HG03565 (cell line): ENCODE data around the gene SLC2A1.
"Not testable (repeated sequence)": the region's sequence is repeated elsewhere in the genome, so short reads cannot be mapped to it uniquely, and the experiment has no call there.

Experiments
- ATAC-seq: cut with Tn5 transposase; IDR thresholded peaks from one replicate; pipeline ENCODE4 v1.9.1; 2021; ENCODE audit warnings: mild to moderate bottlenecking, moderate library complexity; ENCODE audit not compliant: unreplicated experiment

The SLC2A1 gene

DNA sequence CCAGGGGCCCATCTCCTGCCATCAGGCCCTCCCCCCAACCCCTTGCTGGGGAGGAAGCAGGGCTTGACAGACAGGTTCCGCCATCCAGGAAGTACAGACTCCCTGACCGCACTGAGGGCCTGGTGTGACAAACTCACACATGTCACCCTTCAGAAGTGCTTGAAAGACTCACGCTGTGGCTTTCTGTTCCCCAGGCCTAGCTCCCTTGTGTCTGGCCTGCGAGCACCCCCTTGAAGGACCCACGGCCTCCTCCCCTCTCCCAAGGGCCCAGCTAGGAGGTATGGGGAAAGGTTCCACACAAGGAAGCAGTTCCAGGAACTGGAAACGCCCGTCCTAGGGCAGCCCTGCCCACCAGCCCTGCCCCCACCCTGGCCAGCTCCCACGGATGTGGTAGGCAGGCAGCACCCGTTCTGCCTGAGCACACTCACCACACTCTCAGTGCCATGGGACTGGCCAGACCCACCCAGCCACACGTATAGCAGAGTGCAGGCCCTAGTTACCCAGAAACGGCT is 26.7 kb downstream of the SLC2A1 start:
- ATAC-seq = peak; percentile 45

DNA sequence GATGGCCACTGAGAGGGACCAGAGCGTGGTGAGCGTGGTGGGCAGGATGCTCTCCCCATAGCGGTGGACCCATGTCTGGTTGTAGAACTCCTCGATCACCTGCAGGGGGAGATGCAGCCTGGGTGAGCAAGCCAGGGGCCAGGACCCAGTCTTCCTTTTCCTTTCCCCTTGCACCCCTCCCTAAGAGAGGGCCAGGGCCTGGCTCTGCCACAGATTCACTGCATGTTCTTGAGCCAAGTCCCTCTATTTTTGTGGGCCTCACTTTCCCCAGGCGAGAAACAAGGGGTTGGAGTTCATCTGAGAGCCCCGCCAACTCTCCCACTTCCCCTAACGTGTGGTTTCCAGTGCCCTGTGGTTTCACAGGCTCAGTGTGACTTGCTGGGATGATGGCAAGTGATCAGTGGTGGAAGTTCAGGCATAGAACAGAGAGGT is 27.5 kb downstream of the SLC2A1 start:
- ATAC-seq = no peak

DNA sequence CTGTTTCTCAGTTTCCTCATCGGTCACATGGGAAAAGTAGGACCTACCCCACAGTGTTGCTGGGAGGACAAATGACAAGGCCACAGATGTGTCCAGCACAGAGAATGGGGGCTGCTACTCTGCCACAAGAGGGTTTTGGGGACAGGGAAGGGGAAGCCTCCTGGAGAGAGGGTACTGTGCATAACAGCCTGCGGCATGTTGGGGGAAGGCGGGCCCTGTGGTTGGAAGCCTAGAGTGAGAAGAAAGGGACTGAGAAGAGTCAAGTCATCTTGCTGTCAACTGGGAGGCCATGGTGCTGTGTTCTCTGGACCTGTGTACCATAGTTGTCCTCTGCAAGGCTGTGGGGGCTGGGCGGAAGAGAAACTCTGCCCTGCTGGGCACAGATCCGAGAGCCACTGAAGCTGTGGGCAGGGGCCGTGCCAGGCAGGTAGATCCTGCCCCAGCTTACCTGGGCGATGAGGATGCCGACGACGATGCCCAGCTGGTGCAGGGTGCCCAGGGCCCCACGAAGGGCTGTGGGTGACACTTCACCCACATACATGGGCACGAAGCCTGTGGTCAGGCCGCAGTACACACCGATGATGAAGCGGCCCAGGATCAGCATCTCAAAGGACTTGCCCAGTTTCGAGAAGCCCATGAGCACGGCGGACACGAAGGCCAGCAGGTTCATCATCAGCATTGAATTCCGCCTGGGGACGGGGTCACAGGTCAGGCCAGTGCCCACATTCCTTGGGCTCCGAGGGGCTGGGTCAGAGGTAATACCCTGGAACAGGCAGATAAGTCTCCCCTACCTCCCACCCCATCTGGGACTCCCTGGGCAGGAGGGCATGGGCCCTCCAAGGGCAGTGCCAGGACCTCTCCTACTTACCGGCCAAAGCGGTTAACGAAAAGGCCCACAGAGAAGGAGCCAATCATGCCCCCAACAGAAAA is 28.2 kb downstream of the SLC2A1 start:
- no peak for ATAC-seq

DNA sequence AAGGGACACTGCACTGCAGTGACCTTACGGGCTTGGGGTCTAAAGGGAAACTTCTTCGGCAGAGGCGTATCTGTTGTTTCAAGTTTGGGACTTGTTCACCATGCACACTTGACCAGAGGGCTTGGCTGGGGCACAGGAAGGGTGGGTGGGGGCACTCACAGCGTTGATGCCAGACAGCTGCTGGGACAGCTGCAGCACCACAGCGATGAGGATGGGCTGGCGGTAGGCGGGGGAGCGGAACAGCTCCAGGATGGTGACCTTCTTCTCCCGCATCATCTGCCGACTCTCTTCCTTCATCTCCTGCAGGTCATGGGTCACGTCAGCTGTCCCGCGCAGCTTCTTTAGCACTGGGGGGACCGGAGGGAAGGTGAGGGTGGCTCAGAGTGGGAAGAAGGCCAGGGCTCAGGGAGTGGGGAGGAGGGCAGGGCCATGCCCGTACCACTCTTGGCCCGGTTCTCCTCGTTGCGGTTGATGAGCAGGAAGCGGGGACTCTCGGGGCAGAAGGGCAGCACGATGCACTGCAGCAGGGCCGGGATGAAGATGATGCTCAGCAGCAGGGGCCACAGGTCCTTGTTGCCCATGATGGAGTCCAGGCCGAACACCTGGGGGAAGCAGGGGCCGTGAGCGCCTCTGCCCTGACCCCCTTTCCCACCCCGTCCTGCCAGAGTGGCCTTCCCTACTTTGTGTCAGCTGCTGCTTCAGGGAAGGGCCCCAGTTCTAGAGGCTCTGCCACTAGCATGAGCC is 29.1 kb downstream of the SLC2A1 start:
- ATAC-seq = no peak

DNA sequence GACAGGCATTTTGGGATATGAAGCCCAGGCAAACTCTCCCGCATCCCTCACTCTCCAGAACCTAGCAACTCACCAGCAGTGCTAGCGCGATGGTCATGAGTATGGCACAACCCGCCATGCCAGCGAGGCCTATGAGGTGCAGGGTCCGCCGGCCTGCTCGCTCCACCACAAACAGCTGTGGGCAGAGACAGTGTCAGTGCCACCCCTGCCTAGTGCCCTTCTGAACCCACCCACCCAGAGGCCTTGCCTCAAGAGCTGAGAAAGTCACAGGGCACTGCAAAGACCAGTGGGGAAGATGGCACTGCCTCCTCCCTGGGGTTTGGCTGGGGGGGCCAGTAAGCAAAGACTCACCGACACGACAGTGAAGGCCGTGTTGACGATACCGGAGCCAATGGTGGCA is 29.8 kb downstream of the SLC2A1 start:
- no peak for ATAC-seq

DNA sequence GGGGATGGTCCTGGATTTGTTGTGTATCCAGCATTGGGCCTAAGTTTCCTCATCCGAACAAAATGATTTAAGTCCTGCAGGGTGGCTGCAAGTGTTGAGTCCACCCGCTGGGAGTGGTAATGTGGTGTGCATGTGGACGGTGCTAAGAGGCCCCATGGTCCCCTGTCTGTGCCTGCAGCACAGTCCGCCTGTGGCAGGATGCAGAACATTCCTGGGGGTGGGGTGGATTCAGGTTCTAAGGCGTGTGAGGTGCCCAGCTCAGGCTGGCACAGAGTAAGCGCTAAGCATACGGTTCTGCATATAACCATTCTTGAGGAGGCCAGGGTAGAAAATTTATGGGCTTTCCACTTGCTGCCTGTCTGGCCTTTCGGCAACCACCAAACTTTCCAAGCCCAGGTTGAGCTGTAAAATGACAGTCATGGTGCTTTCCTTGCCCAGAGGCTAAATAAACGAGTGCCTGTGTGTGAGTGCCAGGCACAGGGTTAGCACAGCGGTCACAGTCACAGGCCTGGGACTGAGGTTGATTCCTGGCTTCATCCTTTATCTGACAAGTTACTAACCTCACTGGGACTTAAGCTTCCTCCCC is 30.7 kb downstream of the SLC2A1 start:
- ATAC-seq = no peak

DNA sequence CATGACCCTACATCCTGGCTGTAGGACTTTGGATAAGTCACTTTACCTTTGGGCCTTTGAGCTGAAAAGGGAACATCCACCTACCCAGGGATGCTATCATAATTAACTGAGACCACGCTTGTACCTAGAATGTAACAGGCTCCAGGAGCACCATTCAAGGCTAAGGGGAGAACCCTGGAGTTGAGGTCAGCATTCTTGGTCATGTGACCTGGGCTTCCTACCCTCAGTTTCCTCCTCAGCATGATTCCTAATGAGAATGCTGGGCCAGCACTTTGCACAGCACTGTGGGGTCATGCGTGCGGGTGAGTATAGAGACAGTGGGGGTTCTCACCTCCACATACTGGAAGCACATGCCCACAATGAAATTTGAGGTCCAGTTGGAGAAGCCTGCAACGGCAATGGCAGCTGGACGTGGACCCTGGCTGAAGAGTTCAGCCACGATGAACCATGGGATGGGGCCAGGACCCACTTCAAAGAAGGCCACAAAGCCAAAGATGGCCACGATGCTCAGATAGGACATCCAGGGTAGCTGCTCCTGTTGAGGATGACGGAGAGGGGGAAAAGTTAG is 31.3 kb downstream of the SLC2A1 start:
- ATAC-seq = no peak

DNA sequence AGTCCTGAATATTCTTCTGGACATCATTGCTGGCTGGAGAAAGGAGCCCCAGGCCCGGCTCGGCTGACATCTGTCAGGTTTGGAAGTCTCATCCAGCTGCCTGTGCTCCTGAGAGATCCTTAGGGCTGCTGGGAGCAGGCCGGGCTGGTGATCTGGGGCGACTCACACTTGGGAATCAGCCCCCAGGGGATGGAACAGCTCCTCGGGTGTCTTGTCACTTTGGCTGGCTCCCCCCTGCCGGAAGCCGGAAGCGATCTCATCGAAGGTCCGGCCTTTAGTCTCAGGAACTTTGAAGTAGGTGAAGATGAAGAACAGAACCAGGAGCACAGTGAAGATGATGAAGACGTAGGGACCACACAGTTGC is 31.8 kb downstream of the SLC2A1 start:
- no peak for ATAC-seq

DNA sequence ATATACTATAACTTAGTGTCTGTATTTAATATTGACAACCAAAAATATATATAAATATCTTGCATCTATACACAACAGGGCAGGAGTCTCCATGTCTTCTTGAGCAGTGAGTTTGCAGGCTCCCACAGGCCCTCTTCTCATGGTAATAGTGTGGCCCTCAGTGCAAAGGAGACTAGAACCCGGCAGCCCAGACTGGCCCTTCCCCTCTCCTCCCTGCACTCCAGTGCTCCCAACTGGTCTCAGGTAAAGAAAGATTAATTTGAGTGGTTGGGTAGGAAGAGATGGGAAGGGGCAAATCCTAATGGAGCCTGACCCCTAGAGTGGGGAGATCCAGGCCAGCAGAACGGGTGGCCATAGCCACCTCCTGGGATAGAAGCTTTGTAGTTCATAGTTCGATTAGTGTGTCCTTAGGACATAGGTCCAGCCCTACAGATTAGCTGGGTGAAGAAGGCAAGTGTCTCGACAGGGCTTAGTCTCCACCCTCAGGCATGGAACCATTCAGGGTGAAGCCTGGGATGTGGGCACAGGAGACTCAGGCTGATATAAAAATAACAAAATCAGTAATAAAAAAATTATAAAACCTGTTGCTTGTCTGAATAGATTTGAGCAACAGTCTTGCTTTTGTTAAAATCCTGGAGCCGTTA is 32.3 kb downstream of the SLC2A1 start:
- no peak for ATAC-seq

DNA sequence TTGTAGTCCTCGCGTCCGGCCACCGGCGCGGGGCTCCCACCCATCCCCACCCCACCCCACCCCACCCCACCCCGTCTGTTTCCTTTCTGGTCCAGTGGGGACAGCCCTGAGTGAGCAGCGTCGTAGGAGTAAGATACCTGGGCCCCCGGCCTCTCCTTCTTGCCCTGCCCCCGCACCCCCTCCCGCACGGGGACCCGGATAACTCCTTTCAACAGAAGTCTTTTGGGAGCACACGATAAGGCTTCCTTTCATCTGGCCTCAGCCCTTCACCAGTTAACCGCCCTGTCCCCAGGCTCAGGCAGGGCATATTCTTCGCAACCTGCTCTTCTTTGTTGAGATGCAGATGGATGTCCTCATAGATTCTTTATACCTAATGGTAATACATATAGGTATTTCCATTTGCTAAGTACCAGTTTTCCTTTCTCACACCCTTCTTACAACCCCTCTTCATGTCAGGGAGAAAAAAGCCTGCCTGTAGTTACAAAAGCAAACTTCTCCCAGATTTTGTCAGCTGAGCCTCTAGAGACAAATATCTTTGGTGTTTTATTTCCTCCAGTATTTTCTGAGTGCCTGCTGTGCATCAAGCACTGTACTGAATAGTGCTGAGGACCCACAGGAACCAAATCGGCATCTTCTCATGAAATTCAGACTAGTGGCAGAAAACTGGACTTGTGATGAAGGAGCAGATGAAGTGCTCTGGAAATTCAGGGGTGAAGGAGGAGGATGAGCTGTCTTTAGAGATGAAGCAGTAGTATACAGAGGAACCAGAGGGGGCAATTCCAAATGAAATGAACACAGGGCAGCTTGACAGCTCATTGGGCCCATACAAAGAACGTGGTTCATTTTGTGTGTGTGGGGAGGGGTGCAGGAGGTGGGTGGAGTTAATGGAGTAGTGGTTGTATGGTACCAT is 33.6 kb downstream of the SLC2A1 start:
- ATAC-seq = no peak

DNA sequence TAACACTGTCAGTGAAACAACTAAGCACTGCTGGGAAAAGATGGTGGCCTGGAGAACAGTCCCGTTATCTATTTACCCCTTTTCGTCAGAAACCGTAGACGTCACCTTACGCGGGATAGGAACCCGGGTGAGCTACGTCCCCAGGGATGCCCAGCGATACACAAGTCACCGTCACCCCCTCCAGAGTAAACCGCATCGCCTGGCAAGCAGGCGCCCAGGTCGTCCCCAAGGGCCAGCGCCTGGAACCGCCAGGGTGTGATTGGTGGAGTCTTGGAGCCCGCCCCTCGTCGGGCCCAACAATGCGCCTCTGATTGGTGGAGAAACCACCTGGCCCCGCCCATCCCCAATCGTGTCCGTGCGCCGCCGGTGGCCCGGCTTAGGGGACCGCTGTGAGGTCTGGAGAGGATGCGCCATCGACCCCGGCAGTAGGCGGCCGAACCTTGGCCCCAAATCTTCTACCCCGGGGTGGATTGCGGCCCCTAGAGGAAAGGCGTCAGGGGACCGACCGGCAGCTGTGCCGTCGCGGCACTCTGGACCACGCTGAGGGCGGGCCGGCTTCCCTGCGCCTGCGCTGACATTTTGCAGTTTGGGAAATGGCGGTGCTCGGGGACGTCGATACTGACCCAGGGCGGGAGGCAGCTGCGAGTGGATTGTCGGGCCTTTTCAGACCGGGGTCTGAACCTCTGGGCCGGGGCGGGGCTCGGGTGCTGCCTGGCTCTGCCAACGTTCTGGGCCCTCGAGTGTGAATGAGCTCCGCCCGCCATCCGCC is 34.4 kb downstream of the SLC2A1 start:
- ATAC-seq = peak; percentile 84

DNA sequence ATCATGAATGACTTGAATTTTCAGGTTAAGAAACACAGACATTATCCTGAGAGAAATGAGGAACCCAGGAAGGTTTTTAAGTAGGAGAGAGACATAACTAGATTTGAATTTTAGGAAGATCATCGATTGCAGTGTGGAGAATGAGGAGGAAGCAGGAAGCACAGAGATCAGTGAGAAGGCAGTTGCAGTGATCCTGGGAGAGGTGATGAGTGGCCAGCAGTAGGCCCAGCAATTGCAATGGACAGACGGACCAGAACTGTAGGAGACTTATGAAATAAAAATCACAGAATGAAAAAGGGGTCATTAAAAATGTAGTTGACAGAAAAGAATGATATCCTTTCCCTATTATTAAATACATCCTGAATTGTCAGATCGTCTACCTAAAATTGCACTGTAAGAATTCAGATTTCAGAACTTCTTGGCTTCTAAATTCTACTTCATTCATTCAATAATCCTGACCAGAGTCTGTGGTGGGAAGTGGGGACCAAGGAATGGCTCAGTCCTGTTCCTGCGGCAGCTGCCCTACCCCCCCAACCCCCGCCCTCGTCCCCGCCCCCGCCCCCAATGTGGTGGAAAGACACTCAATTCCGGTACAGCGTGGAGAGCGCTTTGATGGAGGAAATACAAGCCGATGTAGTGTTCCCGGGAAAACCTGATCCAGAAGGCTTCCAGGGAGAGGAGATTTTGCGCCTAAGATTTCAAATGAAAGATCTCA is 35.1 kb downstream of the SLC2A1 start:
- no peak for ATAC-seq

DNA sequence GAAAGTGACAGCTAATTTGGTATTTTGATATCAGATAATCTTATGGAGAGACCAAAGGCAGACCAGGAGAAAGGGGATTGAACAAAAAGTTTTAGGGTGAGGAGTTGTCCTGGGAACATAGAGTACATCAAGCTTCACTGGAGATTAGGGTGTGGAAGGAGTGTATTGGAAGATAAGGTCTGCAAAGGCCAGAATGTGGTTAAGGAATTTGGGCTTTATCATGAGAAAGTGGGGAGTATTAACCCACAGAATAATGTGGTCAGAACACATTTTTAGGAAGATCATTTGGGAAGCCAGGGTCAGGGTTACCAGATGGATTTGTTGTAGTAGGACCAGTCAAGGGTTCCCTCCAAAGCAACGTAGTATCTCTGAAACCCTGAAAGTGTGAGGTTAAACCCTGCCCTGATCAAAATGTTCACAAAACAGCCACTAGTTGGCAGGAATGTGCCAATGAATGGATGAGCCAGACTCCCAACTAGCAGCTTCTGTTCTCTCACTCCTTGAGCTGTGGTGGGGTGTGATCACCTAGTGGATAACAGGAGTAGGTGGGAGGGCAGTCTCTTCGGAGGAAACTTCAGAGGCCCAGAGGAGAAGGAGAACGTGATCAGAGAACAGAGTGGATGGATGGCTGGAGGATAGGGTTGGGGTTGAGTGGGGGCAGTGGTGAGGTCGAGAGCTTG is 35.8 kb downstream of the SLC2A1 start:
- ATAC-seq = peak; percentile 27

DNA sequence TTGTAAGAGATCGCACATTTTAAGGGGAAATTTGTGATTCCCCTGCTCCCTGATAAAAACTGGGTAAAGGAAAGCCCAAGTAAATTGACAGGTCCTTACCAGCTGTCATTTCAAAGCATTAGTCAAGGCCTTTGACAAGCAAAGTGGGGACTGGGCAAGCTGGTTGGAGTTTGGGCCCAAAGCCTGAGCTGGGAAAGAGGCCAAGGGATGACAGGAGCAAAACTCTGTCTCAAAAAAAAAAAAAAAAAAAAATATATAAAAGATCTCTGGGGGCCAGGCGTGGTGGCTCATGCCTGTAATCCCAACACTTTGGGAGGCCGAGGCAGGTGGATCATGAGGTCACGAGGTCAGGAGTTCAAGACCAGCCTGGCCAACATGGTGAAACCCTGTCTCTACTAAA is 36.9 kb downstream of the SLC2A1 start:
- ATAC-seq = no peak

DNA sequence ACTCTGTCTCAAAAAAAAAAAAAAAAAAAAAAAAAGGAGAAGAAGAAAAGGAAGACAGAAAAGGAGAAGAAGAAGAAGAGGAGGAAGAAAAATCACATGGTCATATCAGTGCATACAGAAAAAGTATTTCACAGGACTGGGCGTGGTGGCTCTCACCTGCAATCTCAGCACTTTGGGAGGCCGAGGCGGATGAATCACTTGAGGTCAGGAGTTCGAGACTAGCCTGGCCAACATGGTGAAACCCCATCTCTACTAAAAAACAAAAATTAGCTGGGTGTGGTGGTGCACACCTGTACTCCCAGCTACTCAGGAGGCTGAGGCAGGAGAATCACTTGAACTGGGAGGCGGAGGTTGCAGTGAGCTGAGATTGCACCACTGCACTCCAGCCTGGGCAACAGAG is 39.0 kb downstream of the SLC2A1 start:
- ATAC-seq = not testable (repeated sequence)

DNA sequence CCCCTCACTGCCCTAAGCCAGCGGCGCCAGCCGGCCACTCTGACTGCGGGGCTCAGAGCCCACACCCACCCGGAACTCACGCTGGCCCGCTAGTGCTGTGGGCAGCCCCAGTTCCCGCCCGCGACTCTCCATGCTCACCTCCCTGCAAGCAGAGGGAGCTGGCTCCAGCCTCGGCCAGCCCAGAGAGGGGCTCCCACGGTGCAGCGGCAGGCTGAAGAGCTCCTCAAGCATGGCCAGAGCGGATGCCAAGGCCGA is 41.5 kb downstream of the SLC2A1 start:
- ATAC-seq = no peak

DNA sequence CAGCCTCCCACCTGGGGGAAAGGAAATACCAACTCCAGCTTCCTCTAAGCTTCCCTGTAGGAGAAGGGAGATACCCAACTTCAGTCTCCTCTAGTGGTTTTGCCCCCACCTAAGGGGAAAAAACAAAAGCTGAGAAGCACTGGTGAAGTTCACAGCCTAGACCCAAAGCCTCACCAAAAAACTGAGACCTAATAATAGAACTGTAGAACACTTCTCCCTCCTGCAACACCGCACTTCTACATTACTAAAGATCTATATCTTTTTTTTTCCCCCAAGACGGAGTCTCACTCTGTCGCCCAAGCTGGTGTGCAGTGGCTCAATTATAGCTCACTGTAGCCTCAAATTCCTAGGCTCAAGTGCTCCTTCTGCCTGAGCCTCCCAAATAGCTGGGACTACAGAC is 43.2 kb downstream of the SLC2A1 start:
- ATAC-seq = no peak

DNA sequence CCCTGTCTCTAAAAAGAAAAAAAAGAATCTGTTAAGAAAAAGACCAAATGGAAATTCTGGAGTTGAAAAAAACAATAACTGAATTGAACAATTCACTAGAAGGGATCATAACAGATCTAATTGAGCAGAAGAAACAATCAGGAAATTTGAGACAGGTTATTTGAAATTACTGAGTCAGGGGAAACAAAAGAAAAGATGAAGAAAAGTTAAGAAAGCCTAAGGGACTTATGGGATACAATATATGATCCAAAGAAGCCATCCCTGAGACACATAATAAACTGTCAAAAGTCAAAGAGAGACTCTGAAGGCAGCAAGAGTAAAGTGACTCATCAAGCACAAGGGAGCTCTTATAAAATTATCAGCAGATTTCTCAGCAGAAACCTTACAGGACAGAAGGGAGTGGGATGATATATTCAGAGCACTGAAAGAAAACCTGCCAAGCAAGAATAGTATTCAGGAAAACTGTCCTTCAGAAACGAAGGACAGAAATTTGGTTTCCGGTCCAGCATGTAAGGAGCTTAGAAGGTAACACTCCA is 44.5 kb downstream of the SLC2A1 start:
- ATAC-seq = no peak
